ENCODE data around the gene R3HDM4. TPM values are rescaled to one million over a fixed set of nuclear protein-coding genes. Genes with fewer than 3 reads are reported as not detected.

Gene R3HDM4
- total and polyA plus RNA-seq, 4 donors: 31.6 to 139 (median 77.7) TPM

- no peaks in the 10 kb centered on the region for H3K36me3 ChIP-seq (ENCODE audit: control insufficient read depth in 4 of 4, insufficient read depth in 4 of 4, low read length in 4 of 4)
- ATAC-seq (ENCODE audit: insufficient read depth, low FRiP score): no peak
- no peak overlapping the region for H3K9ac ChIP-seq (ENCODE audit: insufficient read depth in 1 of 2, low read length in 2 of 2)
- H3K9me3 ChIP-seq (ENCODE audit: control insufficient read depth in 4 of 4, insufficient read depth in 3 of 4, low read length in 3 of 4): no peaks in the 10 kb centered on the region
- peaks cover 0 to 9% (median 0%) of the 10 kb centered on the region in 5 donors for H3K4me1 ChIP-seq (ENCODE audit: control insufficient read depth in 5 of 5, insufficient read depth in 5 of 5, low read length in 5 of 5)
- H3K27me3 ChIP-seq (ENCODE audit: control insufficient read depth in 3 of 3, insufficient read depth in 3 of 3, low read length in 2 of 3): peaks cover 0 to 5% (median 0%) of the 10 kb centered on the region in 3 donors
- 13 to 21% methylated on average over 45 to 67 of the region's 67 CpGs for WGBS, 2 donors
- no peak for DNase-seq
- TF ChIP-seq, protein P1, sequence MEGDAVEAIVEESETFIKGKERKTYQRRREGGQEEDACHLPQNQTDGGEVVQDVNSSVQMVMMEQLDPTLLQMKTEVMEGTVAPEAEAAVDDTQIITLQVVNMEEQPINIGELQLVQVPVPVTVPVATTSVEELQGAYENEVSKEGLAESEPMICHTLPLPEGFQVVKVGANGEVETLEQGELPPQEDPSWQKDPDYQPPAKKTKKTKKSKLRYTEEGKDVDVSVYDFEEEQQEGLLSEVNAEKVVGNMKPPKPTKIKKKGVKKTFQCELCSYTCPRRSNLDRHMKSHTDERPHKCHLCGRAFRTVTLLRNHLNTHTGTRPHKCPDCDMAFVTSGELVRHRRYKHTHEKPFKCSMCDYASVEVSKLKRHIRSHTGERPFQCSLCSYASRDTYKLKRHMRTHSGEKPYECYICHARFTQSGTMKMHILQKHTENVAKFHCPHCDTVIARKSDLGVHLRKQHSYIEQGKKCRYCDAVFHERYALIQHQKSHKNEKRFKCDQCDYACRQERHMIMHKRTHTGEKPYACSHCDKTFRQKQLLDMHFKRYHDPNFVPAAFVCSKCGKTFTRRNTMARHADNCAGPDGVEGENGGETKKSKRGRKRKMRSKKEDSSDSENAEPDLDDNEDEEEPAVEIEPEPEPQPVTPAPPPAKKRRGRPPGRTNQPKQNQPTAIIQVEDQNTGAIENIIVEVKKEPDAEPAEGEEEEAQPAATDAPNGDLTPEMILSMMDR (IDR thresholded peaks at IDR 0.05; ENCODE audit: control extremely low read depth, extremely low read depth): no peak
- no peak overlapping the region for H3K27ac ChIP-seq (ENCODE audit: low read depth in 1 of 2, low read length in 1 of 2)
- H3K4me3 ChIP-seq: no peak overlapping the region
Observed at GRCh38 chr19:853014-853585, 59.9 kb downstream of the R3HDM4 start.

- H3K9me3 ChIP-seq (ENCODE audit: control insufficient read depth in 4 of 4, insufficient read depth in 3 of 4, low read length in 3 of 4): no peaks in the 10 kb centered on the region
- WGBS, 2 donors: 33 to 49% methylated on average over 48 to 55 of the region's 55 CpGs
- ATAC-seq (ENCODE audit: insufficient read depth, low FRiP score) (no peak), DNase-seq (no peak)
- no peak within 1 kb of the TSS for H3K4me3 ChIP-seq
- peaks cover 0 to 5% (median 0%) of the 10 kb centered on the region in 3 donors for H3K27me3 ChIP-seq (ENCODE audit: control insufficient read depth in 3 of 3, insufficient read depth in 3 of 3, low read length in 2 of 3)
- TF ChIP-seq, protein P1 (IDR thresholded peaks at IDR 0.05; ENCODE audit: control extremely low read depth, extremely low read depth): no peak
- H3K36me3 ChIP-seq (ENCODE audit: control insufficient read depth in 4 of 4, insufficient read depth in 4 of 4, low read length in 4 of 4): no peaks in the 10 kb centered on the region
- H3K4me1 ChIP-seq (ENCODE audit: control insufficient read depth in 5 of 5, insufficient read depth in 5 of 5, low read length in 5 of 5): peaks cover 0 to 10% (median 0%) of the 10 kb centered on the region in 5 donors
- H3K9ac ChIP-seq (ENCODE audit: insufficient read depth in 1 of 2, low read length in 2 of 2): no peak within 1 kb of the TSS
- H3K27ac ChIP-seq (ENCODE audit: low read depth in 1 of 2, low read length in 1 of 2): peak within 1 kb of the TSS in 1 of 2 donors; percentile 54
Observed at GRCh38 chr19:852136-853013, 60.6 kb downstream of the R3HDM4 start, which contains the start of gene ELANE. Gene ELANE, plus strand, starts transcription at chr19:852303. Its CDS starts 26 bp downstream, at chr19:852329.

GRCh38 chr19:850979-851335 is 62.1 kb downstream of the R3HDM4 start:
- TF ChIP-seq, protein P1 (IDR thresholded peaks at IDR 0.05; ENCODE audit: control extremely low read depth, extremely low read depth): no peak
- Histone ChIP-seq H3K27me3 (ENCODE audit: control insufficient read depth in 3 of 3, insufficient read depth in 3 of 3, low read length in 2 of 3) (peaks cover 0 to 9% (median 0%) of the 10 kb centered on the region in 3 donors), H3K27ac (ENCODE audit: low read depth in 1 of 2, low read length in 1 of 2) (peak overlapping the region in 1 of 2 donors; percentile 54), H3K9me3 (ENCODE audit: control insufficient read depth in 4 of 4, insufficient read depth in 3 of 4, low read length in 3 of 4) (no peaks in the 10 kb centered on the region), H3K36me3 (ENCODE audit: control insufficient read depth in 4 of 4, insufficient read depth in 4 of 4, low read length in 4 of 4) (no peaks in the 10 kb centered on the region), H3K4me3 (no peak overlapping the region), H3K4me1 (ENCODE audit: control insufficient read depth in 5 of 5, insufficient read depth in 5 of 5, low read length in 5 of 5) (peaks cover 0 to 10% (median 0%) of the 10 kb centered on the region in 5 donors), H3K9ac (ENCODE audit: insufficient read depth in 1 of 2, low read length in 2 of 2) (peak overlapping the region in 1 of 2 donors; percentile 19)
- DNase-seq: no peak
- ATAC-seq (ENCODE audit: insufficient read depth, low FRiP score): no peak
- WGBS, 2 donors: 24 to 35% methylated on average over 13 of the region's 13 CpGs
